GM21390 (cell line): ENCODE data around the gene ACBD6.
"Not testable (repeated sequence)": the region's sequence is repeated elsewhere in the genome, so short reads cannot be mapped to it uniquely, and the experiment has no call there.

Experiments
- ATAC-seq: cut with Tn5 transposase; IDR thresholded peaks from one replicate; pipeline ENCODE4 v1.9.1; 2021; ENCODE audit not compliant: unreplicated experiment

ACBD6 gene

GRCh38 chr1:180489976-180490375, 12.4 kb downstream of the ACBD6 start:
- ATAC-seq: no peak

DNA sequence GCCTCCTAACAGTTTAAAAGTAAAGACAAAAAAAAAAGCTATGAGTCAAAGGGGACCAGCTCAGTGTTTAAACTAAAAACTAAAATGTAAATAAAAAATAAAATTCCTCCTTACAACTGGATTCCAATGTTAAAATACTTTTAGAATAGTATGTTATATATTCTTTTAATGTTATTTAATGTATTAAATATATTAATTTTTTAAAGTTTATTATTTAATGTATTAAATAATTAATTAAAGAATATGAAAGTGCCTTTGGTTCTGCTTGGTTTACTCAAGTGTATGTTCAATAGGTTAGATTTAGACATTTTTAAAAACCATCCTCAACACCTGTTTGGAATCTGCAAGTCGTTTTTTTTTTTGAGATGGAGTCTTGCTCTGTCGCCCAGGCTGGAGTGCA, 13.1 kb downstream of the ACBD6 start:
- no peak for ATAC-seq

GRCh38 chr1:180488661-180489060, 13.7 kb downstream of the ACBD6 start:
- ATAC-seq: no peak

- no peak for ATAC-seq
Observed at GRCh38 chr1:180486092-180486491, 16.3 kb downstream of the ACBD6 start.

GRCh38 chr1:180484490-180484889, 17.9 kb downstream of the ACBD6 start:
- no peak for ATAC-seq

GRCh38 chr1:180482425-180483275, 19.7 kb downstream of the ACBD6 start:
- no peak for ATAC-seq

GRCh38 chr1:180470031-180470430, 32.3 kb downstream of the ACBD6 start:
- no peak for ATAC-seq

- ATAC-seq: no peak
Observed at GRCh38 chr1:180468311-180468710, 34.1 kb downstream of the ACBD6 start.

DNA sequence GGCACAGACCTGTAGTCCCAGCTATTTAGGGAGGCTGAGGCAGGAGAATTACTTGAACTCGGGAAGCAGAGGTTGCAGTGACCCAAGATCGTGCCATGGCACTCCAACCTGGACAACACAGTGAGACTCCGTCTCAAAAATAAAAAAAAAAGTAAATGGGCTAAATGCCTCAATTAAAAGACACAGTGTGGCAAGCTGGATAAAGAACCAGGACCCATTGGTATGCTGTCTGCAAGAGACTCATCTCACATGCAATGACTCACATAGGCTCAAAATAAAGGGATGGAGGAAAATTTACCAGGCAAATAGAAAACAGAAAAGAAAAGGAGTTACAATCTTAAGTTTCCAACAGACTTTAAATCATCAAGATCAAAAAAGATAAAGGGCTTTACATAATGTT, 40.3 kb downstream of the ACBD6 start:
- ATAC-seq: no peak

- ATAC-seq: not testable (repeated sequence)
Observed at GRCh38 chr1:180461682-180462081, 40.7 kb downstream of the ACBD6 start.

GRCh38 chr1:180458807-180459206, 43.6 kb downstream of the ACBD6 start:
- ATAC-seq: no peak

GRCh38 chr1:180456191-180456590, 46.2 kb downstream of the ACBD6 start:
- ATAC-seq: no peak

GRCh38 chr1:180451504-180451903, 50.9 kb downstream of the ACBD6 start:
- ATAC-seq: no peak

DNA sequence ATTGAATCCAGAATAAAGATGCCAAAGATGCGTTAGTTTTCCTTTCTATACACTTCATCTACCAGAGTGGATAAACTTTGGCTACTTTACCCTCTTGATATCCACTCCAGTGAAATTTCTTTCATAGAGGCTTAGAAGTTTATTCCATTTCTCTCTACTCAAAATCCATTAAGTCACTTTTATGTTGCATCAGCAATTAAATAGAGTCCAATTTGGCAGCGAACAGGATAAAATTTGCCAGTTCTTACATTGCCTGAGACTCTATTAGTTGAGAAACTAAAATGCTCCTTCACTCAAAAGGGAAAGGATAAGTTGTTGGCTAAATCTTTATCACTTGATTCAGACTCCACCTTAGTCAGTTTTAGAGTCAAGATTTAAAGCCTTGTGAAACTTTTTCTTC, 57.9 kb downstream of the ACBD6 start:
- no peak for ATAC-seq

DNA sequence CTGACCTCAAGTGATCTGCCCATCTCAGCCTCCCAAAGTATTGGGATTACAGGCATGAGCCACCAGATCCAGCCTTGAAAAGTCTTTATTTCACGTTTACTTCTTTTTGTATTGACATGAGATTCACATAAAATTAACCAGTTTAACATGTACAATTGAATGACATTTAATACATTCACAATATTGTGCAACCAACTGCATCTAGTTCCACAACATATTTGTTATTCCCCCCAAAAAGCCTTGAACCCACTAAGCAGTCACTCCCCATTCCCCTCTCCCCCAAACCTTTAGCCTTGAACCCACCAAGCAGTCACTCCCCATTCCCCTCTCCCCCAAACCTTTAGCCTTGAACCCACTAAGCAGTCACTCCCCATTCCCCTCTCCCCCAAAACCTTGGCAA, 62.0 kb downstream of the ACBD6 start:
- no peak for ATAC-seq

DNA sequence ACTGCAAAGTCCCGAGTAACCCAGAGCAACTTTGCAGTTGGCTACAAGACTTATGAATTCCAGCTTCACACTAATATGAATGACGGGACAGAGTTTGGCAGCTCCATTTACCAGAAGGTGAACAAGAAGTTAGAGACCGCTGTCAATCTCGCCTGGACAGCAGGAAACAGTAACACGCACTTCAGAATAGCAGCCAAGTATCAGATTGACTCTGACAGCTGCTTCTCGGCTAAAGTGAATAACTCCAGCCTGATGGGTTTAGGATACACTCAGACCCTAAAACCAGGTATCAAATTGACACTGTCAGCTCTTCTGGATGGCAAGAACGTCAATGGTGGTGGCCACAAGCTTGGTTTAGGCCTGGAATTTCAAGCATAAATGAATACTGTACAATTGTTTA, 66.8 kb downstream of the ACBD6 start:
- ATAC-seq: no peak

DNA sequence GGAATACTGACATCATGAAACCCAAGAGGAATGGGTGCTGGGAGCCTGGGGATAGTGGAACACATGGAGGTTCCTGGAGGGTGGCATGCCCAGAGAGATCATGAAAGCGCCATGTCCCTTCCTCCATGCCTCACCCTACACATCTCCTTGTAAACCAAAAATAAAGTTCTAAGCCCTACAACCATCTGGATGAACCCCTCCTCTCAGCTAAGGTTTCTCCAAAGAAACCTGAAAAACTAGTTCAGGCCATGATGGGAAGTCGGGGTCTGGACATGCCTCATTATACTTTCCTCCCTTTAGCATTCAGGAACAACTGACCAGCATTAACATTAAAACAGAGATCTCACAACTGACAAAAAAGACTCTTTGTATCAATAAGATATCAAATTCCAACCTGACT, 68.5 kb downstream of the ACBD6 start:
- no peak for ATAC-seq

DNA sequence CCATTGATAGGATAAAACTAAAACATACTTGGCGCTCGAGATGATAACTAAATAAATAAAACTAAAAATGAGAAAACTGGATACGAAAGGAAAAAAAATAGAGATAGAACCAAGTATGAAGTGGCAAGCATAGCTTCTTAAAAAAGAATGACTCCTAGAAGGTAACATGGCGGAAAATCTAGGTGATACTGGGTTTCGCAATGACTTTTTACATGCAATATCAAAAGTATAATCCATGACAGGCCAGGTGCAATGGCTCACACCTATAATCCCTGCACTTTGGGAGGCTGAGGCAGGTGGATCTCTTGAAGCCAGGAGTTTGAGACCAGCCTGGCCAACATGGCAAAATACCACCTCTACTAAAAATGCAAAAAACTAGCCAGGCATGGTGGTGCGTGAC, 70.7 kb downstream of the ACBD6 start:
- no peak for ATAC-seq

DNA sequence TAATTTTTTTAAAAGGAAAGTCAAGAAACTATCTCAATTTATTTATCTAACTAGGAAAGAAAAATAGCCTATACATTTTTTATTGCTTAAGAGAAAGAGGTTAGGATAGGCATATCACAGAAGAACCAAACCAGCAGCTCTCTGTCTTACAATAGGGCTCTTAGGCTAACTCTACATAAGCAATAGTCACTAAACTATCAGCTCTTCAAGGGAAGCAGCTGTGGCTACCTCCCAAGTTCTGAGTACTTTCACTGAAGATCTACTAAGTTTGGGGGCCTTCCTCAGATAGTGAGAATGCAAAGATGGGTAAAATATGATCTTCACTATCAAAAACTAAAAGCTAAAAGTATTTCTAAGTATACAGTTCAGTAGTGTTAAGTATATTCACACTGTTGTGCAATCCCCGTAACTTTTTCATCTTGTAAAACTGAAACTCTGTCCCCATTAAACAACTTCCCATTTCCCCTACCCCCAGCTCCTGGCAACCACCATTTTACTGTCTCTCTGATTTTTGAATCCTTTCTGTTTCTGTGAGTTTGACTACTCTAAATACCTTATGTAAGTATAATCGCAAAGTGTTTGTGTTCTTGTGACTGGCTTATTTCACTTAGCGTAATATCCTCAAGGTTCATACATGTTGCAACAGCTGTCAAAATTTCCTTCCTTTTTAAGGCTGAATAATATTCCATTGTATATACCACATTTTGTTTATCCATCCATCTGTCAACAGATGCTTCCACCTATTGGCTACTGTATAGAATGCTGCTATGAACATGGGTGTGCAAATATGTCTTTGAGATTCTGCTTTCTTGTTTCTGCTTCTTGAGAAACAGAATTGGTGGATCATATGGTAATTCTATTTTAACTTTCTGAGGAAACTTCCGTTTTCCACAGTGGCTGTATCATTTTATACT, 73.3 kb downstream of the ACBD6 start:
- ATAC-seq: no peak

DNA sequence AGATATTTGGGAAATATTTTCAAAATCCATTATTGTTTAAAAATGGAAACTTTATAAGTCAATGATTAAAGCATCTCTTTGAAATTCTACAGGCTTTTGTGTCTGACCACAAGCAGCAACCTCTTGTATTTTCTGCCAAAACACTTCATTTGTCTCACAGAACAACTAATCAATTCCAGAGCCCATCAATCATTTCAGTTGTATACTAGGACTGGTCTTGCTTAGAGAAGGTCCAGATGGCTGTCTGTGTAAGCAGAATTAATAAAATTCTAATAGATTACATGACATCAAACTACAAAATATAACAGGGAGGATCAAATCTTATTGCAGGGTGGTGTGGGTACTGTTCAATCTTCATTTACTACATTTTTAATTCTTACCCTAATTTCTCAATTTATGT, 76.4 kb downstream of the ACBD6 start:
- no peak for ATAC-seq

GRCh38 chr1:180424848-180425457, 77.4 kb downstream of the ACBD6 start:
- ATAC-seq: no peak

DNA sequence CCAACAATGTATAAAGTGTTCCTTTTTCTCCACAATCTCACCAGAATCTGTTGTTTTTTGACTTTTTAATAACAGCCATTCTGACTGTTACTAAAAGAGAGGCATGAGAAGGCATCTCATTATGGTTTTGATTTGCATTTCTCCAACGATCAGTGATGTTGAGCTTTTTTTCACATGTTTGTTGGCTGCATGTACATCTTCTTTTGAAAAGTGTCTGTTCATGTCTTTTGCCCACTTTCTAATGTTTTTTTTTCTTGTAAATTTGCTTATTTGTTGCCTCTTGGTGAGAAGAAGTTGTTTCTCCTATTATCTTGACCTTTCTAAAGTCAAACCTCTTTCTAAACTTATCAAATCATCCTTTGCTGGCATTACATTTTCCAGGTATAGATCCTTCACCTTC, 80.8 kb downstream of the ACBD6 start:
- ATAC-seq: no peak
